GM19463 (cell line): ENCODE results near the gene CDC16.
"Not testable (repeated sequence)": the region's sequence is repeated elsewhere in the genome, so short reads cannot be mapped to it uniquely, and the experiment has no call there.

Experiments
- ATAC-seq: cut with Tn5 transposase; IDR thresholded peaks from one replicate; pipeline ENCODE4 v1.9.1; 2021; ENCODE audit warnings: mild to moderate bottlenecking, moderate library complexity; ENCODE audit not compliant: unreplicated experiment

Gene CDC16

DNA sequence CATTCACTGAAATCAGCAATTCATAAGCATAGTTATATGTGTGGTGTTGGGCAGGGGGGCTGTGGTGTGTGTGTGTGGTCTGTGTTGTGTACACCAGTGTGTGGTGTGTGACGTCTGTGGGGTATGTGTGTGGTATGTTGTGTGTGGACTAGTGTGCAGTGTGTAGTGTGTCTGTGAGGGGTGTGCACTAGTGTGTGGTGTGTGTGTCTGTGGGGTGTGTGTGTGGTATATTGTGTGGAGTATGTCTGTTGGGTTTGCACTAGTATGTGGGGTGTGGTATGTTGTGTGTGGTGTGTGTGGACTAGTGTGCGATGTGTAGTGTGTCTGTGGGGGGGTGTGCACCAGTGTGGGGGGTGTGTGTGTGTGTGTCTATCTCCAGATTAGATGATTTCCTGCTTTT lies 7.2 kb upstream of the CDC16 start:
- ATAC-seq = no peak

DNA sequence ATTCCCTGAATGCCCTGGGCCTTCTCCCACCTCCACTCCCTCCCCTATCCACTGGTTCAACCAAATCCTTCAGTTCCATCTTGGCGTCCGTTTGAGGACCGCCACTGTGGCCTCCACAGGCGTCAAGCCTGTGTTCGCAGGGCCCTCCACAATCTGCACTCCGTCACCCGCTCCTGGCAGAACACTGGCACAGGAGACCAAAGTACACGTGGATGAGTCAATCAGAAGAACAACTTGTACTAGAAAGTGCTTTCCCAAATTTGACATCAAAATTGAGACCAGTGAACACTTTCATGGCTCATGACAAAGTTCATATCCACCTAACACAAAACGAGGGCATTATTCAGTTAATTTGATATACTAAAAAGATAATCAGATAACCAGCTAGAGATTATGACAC lies 6.5 kb upstream of the CDC16 start:
- no peak for ATAC-seq

DNA sequence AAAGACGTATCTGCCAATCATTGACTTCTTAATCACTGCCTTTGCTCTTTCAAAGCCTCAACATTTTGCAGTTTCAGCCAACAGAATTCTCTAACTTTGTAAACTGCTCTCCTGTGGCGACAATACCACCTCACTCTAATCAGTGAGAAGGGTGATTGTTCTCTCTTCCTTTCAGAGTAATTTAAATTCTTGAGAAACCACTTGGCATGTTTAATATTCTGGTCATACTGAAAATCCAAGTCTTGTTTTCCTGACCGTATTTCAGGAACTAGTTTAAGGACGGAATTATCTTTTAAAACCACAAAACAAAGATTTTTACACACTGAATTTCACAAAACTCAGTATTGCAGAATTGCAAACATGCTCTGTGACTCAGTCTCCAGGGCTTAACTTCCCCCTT lies 5.2 kb upstream of the CDC16 start:
- no peak for ATAC-seq

- ATAC-seq = no peak
Observed at GRCh38 chr13:114230117-114230516, 4.6 kb upstream of the CDC16 start.

- no peak for ATAC-seq
Observed at GRCh38 chr13:114230575-114230974, 4.1 kb upstream of the CDC16 start.

DNA sequence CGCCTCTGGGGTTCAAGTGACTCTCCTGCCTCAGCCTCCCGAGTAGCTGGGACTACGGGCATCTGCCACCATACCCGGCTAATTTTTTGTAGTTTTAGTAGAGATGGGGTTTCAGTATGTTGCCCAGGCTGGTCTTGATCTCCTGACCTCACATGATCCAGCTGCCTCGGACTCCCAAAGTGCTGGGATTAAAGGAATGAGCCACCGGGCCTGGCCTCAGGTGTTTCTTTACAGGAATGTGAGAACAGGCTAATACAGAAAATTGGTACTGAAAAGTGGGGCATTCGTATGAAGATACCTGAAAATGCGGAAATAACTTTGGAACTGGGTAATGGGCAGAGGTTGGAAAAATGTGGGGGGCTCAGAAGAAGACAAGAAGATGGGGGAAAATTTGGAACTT lies 2.8 kb upstream of the CDC16 start:
- no peak for ATAC-seq

DNA sequence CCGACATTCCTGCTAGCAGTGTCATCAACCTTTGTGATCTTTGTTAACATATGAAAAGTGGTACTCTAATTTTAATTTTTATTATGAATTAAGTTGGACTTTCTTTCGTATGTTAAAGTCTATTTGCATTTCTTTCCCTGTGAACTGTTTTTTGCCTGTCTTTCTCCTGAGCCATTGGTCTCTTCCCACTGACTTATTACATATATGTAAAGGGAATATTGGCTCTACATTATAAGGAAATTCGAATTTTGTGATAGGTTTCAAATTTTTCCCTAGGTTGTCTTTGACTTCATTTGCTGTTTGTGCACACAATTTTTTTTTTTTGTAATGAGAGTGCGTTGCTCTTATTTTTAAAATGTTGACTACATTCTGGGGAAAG lies 442 bp upstream of the CDC16 start:
- ATAC-seq = no peak

DNA sequence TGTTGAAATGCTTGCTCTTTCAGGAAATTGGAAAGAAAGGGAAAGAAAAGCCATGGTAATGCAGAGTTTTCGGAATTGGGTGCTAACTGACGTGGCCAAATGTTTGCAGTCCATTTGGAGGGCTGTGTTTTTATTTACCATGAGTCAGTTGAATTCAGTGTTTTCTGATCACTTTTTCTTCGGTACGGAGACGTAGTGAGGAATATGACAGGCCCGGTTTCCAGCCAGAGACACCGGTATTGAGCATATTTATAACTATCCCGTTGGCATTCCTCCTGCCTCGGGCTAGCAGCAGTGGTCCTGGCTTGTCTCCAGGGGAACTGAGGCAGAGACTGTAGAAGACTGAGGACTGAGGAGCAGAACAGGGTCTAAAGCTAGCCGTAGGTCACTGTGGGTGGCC lies 1.0 kb downstream of the CDC16 start:
- ATAC-seq = no peak

GRCh38 chr13:114236227-114236626 lies 1.5 kb downstream of the CDC16 start:
- no peak for ATAC-seq

DNA sequence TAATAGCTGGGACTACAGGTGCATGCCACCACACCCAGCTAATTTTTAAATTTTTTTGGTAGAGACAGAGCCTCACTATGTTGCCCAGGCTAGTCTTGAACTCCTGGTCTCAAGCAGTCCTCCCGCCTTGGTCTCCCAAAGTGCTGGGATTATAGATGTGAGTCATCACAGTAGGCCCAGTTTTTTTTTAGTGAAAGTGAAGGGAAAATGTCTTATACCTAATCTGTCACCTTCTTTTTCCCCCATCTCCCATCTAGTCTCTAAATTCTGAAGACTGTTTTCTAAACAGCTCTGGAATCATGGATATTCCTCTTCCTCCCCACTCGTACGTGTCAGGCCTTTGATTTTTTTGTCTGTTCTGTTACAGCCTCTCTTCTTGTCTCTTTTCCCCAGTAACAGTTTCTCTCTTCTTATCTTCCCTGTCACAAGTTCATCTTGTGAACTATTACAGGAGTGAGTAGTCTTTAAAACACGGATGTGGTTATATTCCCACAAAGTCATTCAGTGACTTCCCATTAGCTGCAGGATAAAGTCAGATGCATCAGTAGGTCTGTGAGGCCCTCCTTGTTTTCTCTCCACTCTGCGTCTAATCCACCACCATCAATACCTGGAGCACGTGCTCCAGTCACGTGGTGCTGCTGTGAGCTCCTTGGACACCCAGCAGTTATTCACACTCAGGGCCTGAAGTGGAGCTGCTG lies 2.9 kb downstream of the CDC16 start:
- ATAC-seq = no peak

GRCh38 chr13:114241918-114242317 lies 7.2 kb downstream of the CDC16 start:
- no peak for ATAC-seq

DNA sequence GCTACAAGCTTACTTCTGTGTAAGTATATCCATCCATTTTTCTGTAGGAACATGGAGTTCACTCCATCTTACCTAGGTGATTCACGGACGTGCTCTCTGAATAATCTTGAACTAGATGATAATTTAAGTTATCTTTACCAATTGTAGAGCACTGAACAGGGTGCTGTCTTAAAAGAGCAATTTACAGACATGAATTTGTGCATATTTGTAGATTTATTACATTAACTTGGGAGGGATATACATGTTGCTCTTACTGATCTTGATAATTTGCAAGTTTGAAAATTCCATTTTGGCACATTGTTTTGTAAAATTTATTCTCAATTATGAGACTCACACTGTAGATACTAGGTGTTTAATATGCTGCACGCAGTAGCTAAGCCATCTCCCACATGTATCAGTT lies 9.3 kb downstream of the CDC16 start:
- no peak for ATAC-seq

DNA sequence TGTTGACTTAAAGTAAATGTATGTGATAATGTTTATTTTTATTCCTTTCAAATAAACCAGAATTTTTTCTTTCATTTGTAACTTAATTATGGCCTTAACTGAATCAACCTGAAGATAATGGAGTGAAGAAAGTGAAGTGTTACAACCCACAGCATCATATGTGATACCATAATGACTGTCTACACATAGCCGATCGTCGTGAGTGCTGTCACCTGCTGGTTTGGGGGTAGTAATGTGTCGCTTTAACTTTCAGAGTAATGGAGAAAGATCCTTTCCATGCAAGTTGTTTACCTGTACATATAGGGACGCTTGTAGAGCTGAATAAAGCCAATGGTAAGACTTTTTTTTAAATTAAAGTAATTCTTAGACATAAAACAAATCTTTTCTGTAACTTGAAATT lies 9.9 kb downstream of the CDC16 start:
- ATAC-seq = no peak

GRCh38 chr13:114248011-114248410 lies 13.3 kb downstream of the CDC16 start:
- ATAC-seq = no peak

- ATAC-seq = no peak
Observed at GRCh38 chr13:114249077-114249476, 14.4 kb downstream of the CDC16 start.

DNA sequence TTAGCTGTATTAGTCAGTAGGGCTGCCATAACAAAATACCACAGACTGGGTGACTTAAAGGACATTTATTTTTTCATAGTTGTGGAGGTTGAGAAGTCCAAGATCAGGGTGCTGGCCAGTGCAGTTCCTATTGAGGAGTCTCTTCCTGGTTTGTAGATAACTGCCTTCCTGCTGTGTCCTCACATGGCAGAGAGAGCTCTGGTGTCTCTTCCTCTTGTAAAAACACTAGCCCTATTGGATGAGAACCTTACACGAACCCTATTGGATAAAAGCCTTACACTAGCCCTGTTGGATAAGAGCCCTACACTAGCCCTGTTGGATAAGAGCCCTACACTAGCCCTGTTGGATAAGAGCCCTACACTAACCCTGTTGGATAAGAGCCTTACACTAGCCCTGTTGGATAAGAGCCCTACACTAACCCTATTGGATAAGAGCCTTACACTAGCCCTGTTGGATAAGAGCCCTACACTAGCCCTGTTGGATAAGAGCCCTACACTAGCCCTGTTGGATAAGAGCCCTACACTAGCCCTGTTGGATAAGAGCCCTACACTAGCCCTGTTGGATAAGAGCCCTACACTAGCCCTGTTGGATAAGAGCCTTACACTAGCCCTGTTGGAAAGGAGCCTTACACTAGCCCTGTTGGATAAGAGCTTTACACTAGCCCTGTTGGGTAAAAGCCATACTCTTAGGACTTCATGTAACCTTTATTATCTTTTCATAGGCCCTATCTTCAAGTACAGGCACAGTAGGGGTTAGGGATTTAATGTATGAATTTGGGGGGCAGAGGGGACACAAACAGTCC lies 17.1 kb downstream of the CDC16 start:
- not testable (repeated sequence) for ATAC-seq

GRCh38 chr13:114256547-114256946 lies 21.9 kb downstream of the CDC16 start:
- ATAC-seq = no peak

- no peak for ATAC-seq
Observed at GRCh38 chr13:114257014-114257413, 22.3 kb downstream of the CDC16 start.

GRCh38 chr13:114258589-114258988 lies 23.9 kb downstream of the CDC16 start:
- ATAC-seq = no peak

DNA sequence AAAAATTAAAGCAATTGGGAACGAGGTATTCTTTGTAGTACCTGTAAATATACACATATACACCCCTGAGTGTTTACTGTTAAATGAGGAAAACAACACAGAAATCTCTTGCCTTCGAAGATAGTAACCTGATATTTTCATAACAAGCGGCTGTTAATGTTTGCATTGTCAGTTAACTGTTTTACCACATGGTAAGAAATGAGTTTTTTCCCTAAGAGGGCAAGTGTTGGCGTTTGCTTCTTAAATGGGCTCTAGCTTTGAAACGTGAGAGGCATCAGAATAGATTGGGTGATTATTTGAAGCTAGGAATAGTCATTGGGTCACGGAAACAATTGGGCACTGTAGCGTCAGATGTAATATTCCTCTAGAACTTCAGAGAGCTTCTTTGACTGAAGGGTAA lies 24.7 kb downstream of the CDC16 start:
- ATAC-seq = no peak

DNA sequence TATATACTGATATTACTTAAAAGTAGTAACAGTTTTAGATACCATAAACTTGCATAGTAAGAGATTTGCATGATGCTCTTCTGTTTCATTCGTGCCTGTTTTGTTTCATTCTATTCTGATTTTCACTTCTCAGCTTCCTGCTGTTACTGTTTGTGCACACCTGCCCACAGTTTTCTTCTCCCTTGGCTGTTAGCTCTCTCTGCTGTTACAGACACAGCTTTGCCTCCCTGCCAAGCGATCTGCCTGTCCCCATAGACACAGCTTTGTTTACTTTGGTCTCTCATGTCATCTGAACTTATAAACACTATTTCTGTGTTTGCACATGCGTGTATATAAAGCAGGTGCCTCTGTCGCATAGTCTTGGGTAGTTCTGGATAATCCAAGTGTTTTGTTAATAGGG lies 25.3 kb downstream of the CDC16 start:
- ATAC-seq = no peak

- no peak for ATAC-seq
Observed at GRCh38 chr13:114260814-114261213, 26.1 kb downstream of the CDC16 start.
